Activated CD4-positive, alpha-beta T cell treated with anti-CD3 and anti-CD28 coated beads for 36 hours (primary cell): Measurements from ENCODE around the gene DNAJB14. TPM values are rescaled to one million over a fixed set of nuclear protein-coding genes. Genes with fewer than 3 reads are reported as not detected.
"Not testable (repeated sequence)": the region's sequence is repeated elsewhere in the genome, so short reads cannot be mapped to it uniquely, and the experiment has no call there.

ENCODE experiments used
- ATAC-seq: fragments of 200-7000 bp; cut with Tn5 transposase; one replicate; pipeline ENCODE4 v1.10.0; 2021; ENCODE audit warnings: mild to moderate bottlenecking, moderate library complexity
- CTCF ChIA-PET: fragments of 350-600 bp; sonication (Branson Sonifier 250); formaldehyde crosslinking; loops from one replicate; lab custom pipeline; 2021; ENCODE audit warnings: antibody characterized with exemption; lab: Charles Lee
- POLR2A ChIA-PET: fragments of 350-600 bp; sonication (Branson Sonifier 250); formaldehyde crosslinking; loops from one replicate; lab custom pipeline; 2021; ENCODE audit warnings: antibody characterized with exemption, inconsistent platforms; lab: Charles Lee
- DNase-seq: peaks from one replicate; pipeline ENCODE4 v3.0.0-alpha.2; 2020
- H3K27ac Mint-ChIP-seq: one replicate; pipeline ENCODE4 v1.8.0; 2021; ENCODE audit warnings: mixed read lengths
- H3K27me3 Mint-ChIP-seq: one replicate; pipeline ENCODE4 v1.8.0; 2021; ENCODE audit warnings: mixed read lengths
- H3K36me3 Mint-ChIP-seq: one replicate; pipeline ENCODE4 v1.8.0; 2021; ENCODE audit warnings: low read depth, mixed read lengths
- H3K4me1 Mint-ChIP-seq: one replicate; pipeline ENCODE4 v1.8.0; 2021; ENCODE audit warnings: mixed read lengths
- H3K4me3 Mint-ChIP-seq: one replicate; pipeline ENCODE4 v1.8.0; 2021; ENCODE audit warnings: mild to moderate bottlenecking, moderate library complexity, mixed read lengths
- H3K9me3 Mint-ChIP-seq: one replicate; pipeline ENCODE4 v1.8.0; 2021; ENCODE audit warnings: low read depth, mixed read lengths
- intact Hi-C, 2 experiments: fragments of 100-400 bp; cut with DNase I in 1 of 2; cut with micrococcal nuclease in 1 of 2; formaldehyde crosslinking; loops; one replicate each; pipeline versions ENCODE4 v1.14.2 to v1.15.1; 2022 to 2024; cut with DNase I, micrococcal nuclease
- total RNA-seq, 2 experiments: library from RNA; stranded (reverse); gene quantifications; one replicate each; pipeline ENCODE4 v1.2.3, GENCODE V29; 2021

The DNAJB14 gene
- total RNA-seq, 2 experiments from 2014 or later = 29.9 to 46.2 TPM

DNA sequence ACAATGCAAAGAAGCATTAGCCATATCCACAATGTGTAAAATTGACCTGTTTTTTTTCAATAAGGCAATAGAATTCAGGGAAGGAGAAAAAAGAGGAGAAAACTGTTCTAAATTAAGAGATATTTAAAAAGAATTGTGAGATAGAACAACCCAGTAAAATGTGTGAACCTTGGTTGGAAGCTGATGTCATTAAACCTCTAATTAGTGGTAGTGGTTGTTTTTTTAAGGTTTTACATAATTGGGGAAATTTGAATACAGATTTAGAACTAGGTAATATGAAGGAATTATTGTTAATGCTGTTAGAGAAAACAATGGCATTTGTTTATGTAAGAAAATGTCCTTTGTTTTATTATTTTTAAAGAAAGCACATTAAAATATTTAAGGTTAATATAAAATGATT, 18.8 kb upstream of the DNAJB14 start:
- no peak overlapping the region for H3K27ac Mint-ChIP-seq
- DNase-seq (no peak), ATAC-seq (no peak)
- no peaks in the 10 kb centered on the region for H3K9me3 Mint-ChIP-seq
- H3K4me3 Mint-ChIP-seq = no peak overlapping the region
- H3K36me3 Mint-ChIP-seq = no peaks in the 10 kb centered on the region
- peaks cover 16% of the 10 kb centered on the region for H3K4me1 Mint-ChIP-seq
- CTCF ChIA-PET = interaction anchor here (0.7 kb wide), 1 partner anchor 439 kb away, joined by 3 read pairs; no protein-coding TSS in a partner anchor
- no peaks in the 10 kb centered on the region for H3K27me3 Mint-ChIP-seq
- intact Hi-C loops = no loop called here
- POLR2A ChIA-PET = interaction anchor here (0.8 kb wide), 1 partner anchor 15 kb away, joined by 3 read pairs; the partner anchor contains the start of gene H2AZ1

DNA sequence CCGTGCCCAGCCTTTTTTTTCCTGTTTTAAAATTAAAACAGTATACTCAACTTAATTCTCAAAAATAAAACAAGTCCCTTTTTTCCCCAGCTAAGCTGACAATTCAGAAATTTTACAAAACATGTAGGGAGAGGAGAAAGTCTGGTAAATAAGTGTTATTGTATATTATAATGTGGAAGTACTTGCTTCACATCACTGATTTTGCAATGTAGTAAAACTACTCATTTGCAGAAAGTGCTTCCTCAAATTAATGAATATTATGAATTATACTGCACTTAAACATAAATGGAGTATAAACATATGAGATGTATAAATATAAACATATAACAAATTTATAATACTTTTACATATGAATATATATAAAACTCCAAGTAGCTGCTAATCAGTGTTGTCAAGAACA, 15.3 kb upstream of the DNAJB14 start:
- peaks cover 3% of the 10 kb centered on the region for H3K36me3 Mint-ChIP-seq
- ChIA-PET POLR2A (no interaction called here), CTCF (no interaction called here)
- no peak overlapping the region for H3K27ac Mint-ChIP-seq
- no peak overlapping the region for H3K4me3 Mint-ChIP-seq
- ATAC-seq = no peak
- no peaks in the 10 kb centered on the region for H3K27me3 Mint-ChIP-seq
- intact Hi-C loops = no loop called here
- H3K4me1 Mint-ChIP-seq = peaks cover 16% of the 10 kb centered on the region
- no peaks in the 10 kb centered on the region for H3K9me3 Mint-ChIP-seq
- no peak for DNase-seq

DNA sequence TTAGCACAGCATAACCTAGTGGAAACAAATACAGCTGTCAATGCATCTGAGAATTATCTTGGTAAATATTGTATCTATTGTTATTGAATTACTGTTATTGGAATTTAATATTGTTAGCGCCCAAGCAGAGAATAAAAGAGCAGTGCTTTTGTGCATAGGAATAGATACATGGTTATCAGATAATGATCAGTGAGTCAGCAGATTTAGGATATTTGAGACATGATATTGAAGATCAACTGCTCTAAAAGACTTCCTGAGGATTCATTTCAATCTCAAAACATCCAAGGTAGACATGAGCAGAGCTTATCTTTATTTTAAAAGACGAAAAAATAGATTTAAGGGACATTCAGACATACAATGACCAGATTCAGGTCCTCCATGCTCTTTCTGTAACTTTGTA, 14.2 kb upstream of the DNAJB14 start:
- POLR2A ChIA-PET = no interaction called here
- H3K4me1 Mint-ChIP-seq = peaks cover 11% of the 10 kb centered on the region

DNA sequence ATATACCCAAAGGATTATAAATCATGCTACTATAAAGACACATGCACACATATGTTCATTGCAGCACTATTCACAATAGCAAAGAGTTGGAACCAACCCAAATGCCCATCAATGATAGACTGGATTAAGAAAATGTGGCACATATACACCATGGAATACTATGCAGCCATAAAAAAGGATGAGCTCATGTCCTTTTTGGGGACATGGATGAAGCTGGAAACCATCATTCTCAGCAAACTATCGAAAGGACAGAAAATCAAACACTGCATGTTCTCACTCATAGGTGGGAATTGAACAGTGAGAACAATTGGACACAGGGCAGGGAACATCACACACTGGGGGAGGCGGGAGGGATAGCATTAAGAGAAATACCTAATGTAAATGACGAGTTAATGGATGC, 11.8 kb upstream of the DNAJB14 start:
- CTCF ChIA-PET, H3K4me3 Mint-ChIP-seq, POLR2A ChIA-PET, DNase-seq, intact Hi-C loops, H3K27ac Mint-ChIP-seq, H3K27me3 Mint-ChIP-seq, ATAC-seq, H3K9me3 Mint-ChIP-seq, H3K36me3 Mint-ChIP-seq, H3K4me1 Mint-ChIP-seq: not testable (repeated sequence)

More for the DNA sequence above, 14.2 kb upstream of the DNAJB14 start:
- CTCF ChIA-PET = no interaction called here
- no peaks in the 10 kb centered on the region for H3K27me3 Mint-ChIP-seq
- H3K4me3 Mint-ChIP-seq = no peak overlapping the region
- H3K27ac Mint-ChIP-seq = no peak overlapping the region
- peaks cover 3% of the 10 kb centered on the region for H3K36me3 Mint-ChIP-seq
- intact Hi-C loops = no loop called here
- DNase-seq = no peak
- H3K9me3 Mint-ChIP-seq = no peaks in the 10 kb centered on the region
- ATAC-seq = no peak

DNA sequence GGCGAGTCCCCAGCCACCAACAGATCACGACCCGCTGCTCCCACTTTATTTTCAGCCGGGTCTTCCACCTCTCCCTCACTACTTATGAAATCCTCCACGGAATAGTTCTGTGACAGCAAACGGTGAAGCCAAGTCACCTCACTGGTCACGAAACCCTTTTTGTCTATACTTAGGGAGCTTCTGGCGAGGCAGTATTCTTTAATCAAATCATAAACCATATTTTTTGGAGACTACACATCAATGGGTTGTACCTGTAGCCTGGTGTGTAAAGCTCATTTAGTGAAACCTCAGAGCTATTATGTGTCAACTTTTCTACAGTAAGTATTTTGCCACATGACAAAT, 4.5 kb upstream of the DNAJB14 start:
- Mint-ChIP-seq H3K27ac (no peak overlapping the region), H3K4me1 (peaks cover 21% of the 10 kb centered on the region), H3K36me3 (peaks cover 6% of the 10 kb centered on the region), H3K9me3 (no peaks in the 10 kb centered on the region), H3K4me3 (no peak overlapping the region), H3K27me3 (no peaks in the 10 kb centered on the region)
- intact Hi-C loops = loop anchor here (1.0 to 2.0 kb wide), 6 partner anchors 135 to 1396 kb away; partner anchors contain the start of genes DAPP1 (in 1 of the 2), METAP1 (in 1 of the 2) and PPP3CA (in 1 of the 2)
- ChIA-PET CTCF (interaction anchor here (1.0 to 2.4 kb wide), 5 partner anchors 9 to 143 kb away, joined by 3 to 11 read pairs (median 3); no protein-coding TSS in a partner anchor), POLR2A (interaction anchor here (0.5 to 1.5 kb wide), 5 partner anchors 15 to 446 kb away, joined by 3 to 14 read pairs (median 3); partner anchors contain the start of genes LAMTOR3 and TRMT10A)
- DNase-seq (no peak), ATAC-seq (no peak)

DNA sequence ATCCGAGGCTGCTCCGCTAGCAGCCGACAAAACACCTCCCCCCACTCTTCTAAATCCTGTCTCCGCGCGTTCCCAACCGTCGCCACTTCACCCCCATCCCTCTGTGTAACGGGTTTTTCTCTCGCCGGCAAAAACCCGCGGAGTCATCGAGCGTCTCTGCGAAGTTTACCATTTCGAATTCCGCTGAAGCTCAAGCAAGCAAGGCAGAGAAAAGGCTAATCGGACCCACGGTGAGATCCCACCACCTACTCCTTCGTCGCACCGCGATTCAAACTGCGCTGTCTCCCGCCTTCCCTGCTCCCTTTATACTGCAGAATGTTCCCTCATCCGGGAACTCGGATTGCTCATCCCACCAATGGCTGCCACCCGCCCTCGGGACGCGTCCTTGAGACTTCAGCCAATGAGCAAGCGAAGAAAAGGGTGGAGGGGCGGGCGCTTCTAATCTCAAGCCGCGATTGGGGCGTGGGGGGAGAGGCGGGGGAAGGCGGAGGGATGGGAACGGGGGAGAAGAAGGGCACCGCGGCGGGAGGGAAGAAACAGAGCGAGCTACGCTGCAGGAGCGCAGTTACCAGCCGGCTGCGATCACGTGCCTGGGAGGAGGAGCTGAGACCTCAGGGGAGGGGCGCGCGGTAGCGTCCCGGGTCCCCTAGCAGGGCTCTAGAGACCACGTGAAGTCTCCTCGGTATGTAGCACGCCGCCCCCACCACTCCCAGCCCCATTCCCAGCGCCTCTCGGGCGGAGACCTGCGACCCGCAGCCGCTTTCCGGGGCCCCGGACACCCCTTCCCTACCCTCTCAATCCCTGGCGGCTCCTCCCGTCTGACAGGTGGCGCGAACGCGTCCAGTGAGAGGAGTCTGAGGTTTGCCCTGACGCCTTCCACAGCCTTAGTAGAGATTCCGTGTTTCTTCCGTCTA, 3.8 kb upstream of the DNAJB14 start, which contains the start of gene H2AZ1:
TSS of gene H2AZ1 (minus strand) at position 277 of the 914 bp plus-strand sequence. CDS start at position 172, 105 bp downstream.
- H3K27me3 Mint-ChIP-seq = no peaks in the 10 kb centered on the region
- H3K4me3 Mint-ChIP-seq = no peak within 1 kb of the TSS
- no peaks in the 10 kb centered on the region for H3K9me3 Mint-ChIP-seq
- POLR2A ChIA-PET = interaction anchor here (0.5 to 1.5 kb wide), 9 partner anchors 15 to 446 kb away, joined by 3 to 14 read pairs (median 3); partner anchors contain the start of genes LAMTOR3 and TRMT10A
- H3K27ac Mint-ChIP-seq = no peak within 1 kb of the TSS
- intact Hi-C loops = loop anchor here (1.0 to 5.0 kb wide), 14 partner anchors 97 to 1688 kb away; partner anchors contain the start of genes DAPP1 (in 2 of the 2), METAP1 (in 2 of the 2), PPP3CA (in 1 of the 2) and RAP1GDS1 (in 1 of the 2)
- peak; percentile 99 for DNase-seq
- H3K4me1 Mint-ChIP-seq = peaks cover 24% of the 10 kb centered on the region
- peak; percentile 70 for ATAC-seq
- CTCF ChIA-PET = interaction anchor here (0.6 to 2.4 kb wide), 7 partner anchors 9 to 144 kb away, joined by 3 to 11 read pairs (median 3); no protein-coding TSS in a partner anchor
- peaks cover 10% of the 10 kb centered on the region for H3K36me3 Mint-ChIP-seq

DNA sequence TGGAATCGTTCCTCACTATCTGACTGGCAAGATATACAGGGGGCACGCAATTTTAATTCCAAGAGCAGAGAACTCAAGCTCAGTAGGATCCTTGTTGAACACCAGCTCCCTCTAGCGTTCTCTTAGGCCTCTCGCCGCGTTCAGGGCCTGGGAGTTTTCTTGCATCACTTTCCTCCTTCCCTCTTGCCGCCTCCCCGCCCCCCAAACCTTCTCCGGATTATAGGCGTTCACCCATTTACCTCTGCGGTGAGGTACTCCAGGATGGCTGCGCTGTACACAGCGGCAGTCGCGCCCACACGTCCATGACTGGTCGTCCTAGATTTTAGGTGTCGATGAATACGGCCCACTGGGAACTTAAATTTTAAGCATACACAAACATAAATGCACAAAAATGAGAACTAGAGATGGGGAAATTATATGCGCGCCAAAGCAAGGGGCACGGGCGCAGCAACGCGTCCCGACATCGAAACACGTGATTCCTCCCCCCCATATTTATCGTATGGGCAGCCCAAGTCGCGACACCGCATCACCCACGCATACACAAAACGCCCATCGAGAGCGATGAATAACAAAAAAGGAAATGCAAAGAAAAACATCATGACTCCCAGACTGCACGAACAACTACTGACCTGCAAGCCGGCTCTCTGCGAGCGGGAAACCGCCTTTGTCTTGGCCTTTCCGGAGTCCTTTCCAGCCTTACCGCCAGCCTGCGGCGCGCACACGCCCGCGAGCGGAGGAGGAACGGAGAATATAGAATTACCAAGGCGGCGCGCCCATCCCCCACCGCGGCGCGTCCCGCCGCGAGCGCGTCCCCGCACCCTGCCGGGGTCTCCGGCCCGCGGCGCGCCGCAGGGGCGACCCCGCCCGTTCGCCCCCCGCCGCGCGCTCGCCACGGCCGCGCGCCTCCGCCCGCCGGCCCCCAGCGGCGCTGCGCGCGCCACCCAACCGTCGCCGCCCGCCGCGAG, 2.9 kb upstream of the DNAJB14 start:
- ATAC-seq = peak; percentile 52
- intact Hi-C loops = loop anchor here (1.0 to 5.0 kb wide), 8 partner anchors 97 to 1687 kb away; partner anchors contain the start of genes DAPP1 (in 1 of the 2), METAP1 (in 1 of the 2) and RAP1GDS1 (in 1 of the 2)
- POLR2A ChIA-PET = interaction anchor here (0.5 to 1.5 kb wide), 9 partner anchors 9 to 386 kb away, joined by 3 to 14 read pairs (median 3); partner anchors contain the start of genes DAPP1, LAMTOR3 and TRMT10A
- Mint-ChIP-seq H3K4me3 (no peak overlapping the region), H3K4me1 (peaks cover 33% of the 10 kb centered on the region), H3K9me3 (no peaks in the 10 kb centered on the region), H3K36me3 (peaks cover 17% of the 10 kb centered on the region), H3K27ac (no peak overlapping the region), H3K27me3 (no peaks in the 10 kb centered on the region)
- CTCF ChIA-PET = interaction anchor here (0.6 to 3.0 kb wide), 13 partner anchors 10 to 337 kb away, joined by 3 to 16 read pairs (median 3); partner anchors contain the start of gene LAMTOR3
- peak; percentile 96 for DNase-seq

DNA sequence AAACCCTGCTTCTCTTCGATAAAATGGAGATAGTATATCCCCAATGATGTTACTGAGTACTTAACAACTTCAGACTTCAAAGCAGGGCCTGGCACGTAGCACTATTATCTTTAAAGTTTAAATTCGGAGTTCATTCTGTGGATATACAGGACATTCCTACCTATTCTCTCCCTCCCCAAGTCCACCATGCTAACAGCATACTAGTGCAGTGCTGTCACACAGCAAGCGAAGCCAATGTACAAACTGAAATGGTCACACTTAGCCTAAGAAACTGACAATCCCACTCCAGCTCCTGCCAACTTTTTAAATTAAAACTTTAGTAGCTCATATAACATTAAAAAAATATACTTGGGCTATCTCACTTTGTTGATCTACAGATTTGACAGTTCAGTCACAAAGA, 1.2 kb upstream of the DNAJB14 start:
- peak overlapping the region; percentile 96 for H3K27ac Mint-ChIP-seq
- ATAC-seq (no peak), DNase-seq (no peak)
- H3K27me3 Mint-ChIP-seq = no peaks in the 10 kb centered on the region
- no peak overlapping the region for H3K4me3 Mint-ChIP-seq
- H3K4me1 Mint-ChIP-seq = peaks cover 48% of the 10 kb centered on the region
- ChIA-PET POLR2A (interaction anchor here (1.5 to 2.6 kb wide), 2 partner anchors 8 to 53 kb away, joined by 3 to 16 read pairs; partner anchors contain the start of gene LAMTOR3), CTCF (interaction anchor here (0.6 to 3.0 kb wide), 7 partner anchors 39 to 139 kb away, joined by 3 to 16 read pairs (median 4); partner anchors contain the start of gene LAMTOR3)
- intact Hi-C loops = loop anchor here (2.0 to 5.0 kb wide), 7 partner anchors 95 to 1685 kb away; partner anchors contain the start of genes ADH5 (in 1 of the 2), DAPP1 (in 1 of the 2), METAP1 (in 1 of the 2) and RAP1GDS1 (in 1 of the 2)
- H3K36me3 Mint-ChIP-seq = peaks cover 30% of the 10 kb centered on the region
- no peaks in the 10 kb centered on the region for H3K9me3 Mint-ChIP-seq

DNA sequence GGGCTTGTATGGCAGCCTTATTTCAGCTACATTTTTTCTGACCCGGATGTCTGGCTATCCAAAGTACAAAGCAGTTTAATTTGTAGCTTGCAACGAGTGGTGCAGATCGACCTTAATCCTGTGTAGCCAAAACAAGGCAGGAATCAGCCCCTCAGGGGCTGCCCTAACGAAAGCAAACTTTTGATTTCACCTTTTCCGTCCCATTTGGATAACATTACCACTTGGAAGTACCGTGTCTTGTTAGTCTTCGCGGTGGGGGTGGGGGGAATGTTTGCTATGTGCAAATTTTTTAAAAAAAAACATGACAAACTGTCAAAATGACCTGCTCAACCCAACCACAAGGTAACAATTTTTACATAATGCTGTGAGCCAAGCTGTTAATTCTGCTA, 766 bp upstream of the DNAJB14 start:
- DNase-seq (no peak), ATAC-seq (no peak)
- peaks cover 49% of the 10 kb centered on the region for H3K4me1 Mint-ChIP-seq
- ChIA-PET CTCF (interaction anchor here (1.0 to 3.0 kb wide), 7 partner anchors 53 to 146 kb away, joined by 3 to 16 read pairs (median 4); partner anchors contain the start of gene LAMTOR3), POLR2A (interaction anchor here (2.6 kb wide), 1 partner anchor 53 kb away, joined by 16 read pairs; the partner anchor contains the start of gene LAMTOR3)
- no peak overlapping the region for H3K4me3 Mint-ChIP-seq
- H3K9me3 Mint-ChIP-seq = no peaks in the 10 kb centered on the region
- peak overlapping the region; percentile 96 for H3K27ac Mint-ChIP-seq
- peaks cover 32% of the 10 kb centered on the region for H3K36me3 Mint-ChIP-seq
- intact Hi-C loops = loop anchor here (2.0 to 5.0 kb wide), 5 partner anchors 135 to 1685 kb away; partner anchors contain the start of genes ADH5 (in 1 of the 2), METAP1 (in 1 of the 2) and RAP1GDS1 (in 1 of the 2)
- no peaks in the 10 kb centered on the region for H3K27me3 Mint-ChIP-seq
